Measurements from ENCODE around the gene CATSPER3.

DNA sequence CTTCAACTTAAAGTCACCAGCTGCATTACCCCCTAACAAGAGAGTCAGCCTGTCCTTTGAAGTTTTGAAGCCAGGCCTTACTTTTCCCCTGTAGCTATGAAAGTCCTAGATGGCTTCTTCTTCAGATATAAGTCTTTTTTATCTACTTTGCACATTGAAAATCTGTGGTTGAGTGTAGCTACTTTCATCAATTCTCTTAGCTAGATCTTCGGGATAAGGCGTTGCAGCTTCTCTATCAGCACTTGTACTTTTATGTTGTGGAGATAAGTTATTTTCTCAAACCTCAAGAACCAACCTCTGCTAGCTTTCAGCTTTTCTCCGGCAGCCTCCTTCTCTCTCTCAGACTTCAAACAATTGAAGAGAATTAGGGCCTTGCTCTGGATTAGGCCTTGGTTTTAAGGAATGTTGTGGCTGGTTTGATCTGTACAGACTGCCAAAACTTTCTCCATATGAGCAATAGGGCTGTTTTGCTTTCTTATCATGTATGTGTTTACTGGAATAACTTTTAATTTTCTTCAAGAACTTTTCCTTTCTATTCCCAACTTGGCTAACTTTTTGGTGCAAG is 21.6 kb downstream of the CATSPER3 start:
- TF ChIP-seq POLR2AphosphoS5 (IDR thresholded peaks at IDR 0.05; ENCODE audit: borderline replicate concordance, low read depth, low read length) (no peak), FOXP2 (optimal IDR thresholded peaks at IDR 0.05; ENCODE audit: control extremely low read depth, extremely low read length, insufficient read depth) (no peak)
